H9 (cell line): ENCODE measurements around the gene SETDB1. TPM values are rescaled to one million over a fixed set of nuclear protein-coding genes. Genes with fewer than 3 reads are reported as not detected.

ENCODE experiments used
- DNase-seq: peaks from one replicate; pipeline ENCODE4 v3.0.0-alpha.2; 2017
- H2AFZ ChIP-seq: one replicate; pipeline ENCODE4 v1.6.1; 2013; ENCODE audit warnings: mild to moderate bottlenecking, low read length, control low read depth, moderate library complexity
- H2AK5ac ChIP-seq: 2 replicates; pipeline ENCODE4 v1.6.1; 2013; ENCODE audit warnings: low read length, control low read depth, mixed read lengths; ENCODE audit not compliant: insufficient read length
- H2BK120ac ChIP-seq: one replicate; pipeline ENCODE4 v1.6.1; 2013; ENCODE audit warnings: low read depth, mild to moderate bottlenecking, low read length, control low read depth, inconsistent platforms; ENCODE audit not compliant: poor library complexity, severe bottlenecking
- H2BK12ac ChIP-seq: 2 replicates; pipeline ENCODE4 v1.6.1; 2013; ENCODE audit warnings: low read length, control low read depth, mixed read lengths, low read depth; ENCODE audit not compliant: insufficient read length
- H2BK15ac ChIP-seq: 2 replicates; pipeline ENCODE4 v1.6.1; 2013; ENCODE audit warnings: low read depth, low read length, control low read depth
- H2BK20ac ChIP-seq: one replicate; pipeline ENCODE4 v1.6.1; 2013; ENCODE audit warnings: low read depth, mild to moderate bottlenecking, low read length, control low read depth, inconsistent platforms; ENCODE audit not compliant: poor library complexity, severe bottlenecking
- H2BK5ac ChIP-seq: 2 replicates; pipeline ENCODE4 v1.6.1; 2013; ENCODE audit warnings: low read length, control low read depth, mixed read lengths; ENCODE audit not compliant: insufficient read length
- H3K14ac ChIP-seq: 2 replicates; pipeline ENCODE4 v1.6.1; 2013; ENCODE audit warnings: low read length, control low read depth; ENCODE audit not compliant: insufficient read depth
- H3K18ac ChIP-seq: 2 replicates; pipeline ENCODE4 v1.6.1; 2013; ENCODE audit warnings: low read depth, mild to moderate bottlenecking, mixed read lengths, low read length, control low read depth; ENCODE audit not compliant: insufficient read length
- H3K23ac ChIP-seq: 2 replicates; pipeline ENCODE4 v1.6.1; 2013; ENCODE audit warnings: low read length, control low read depth, mixed read lengths, low read depth; ENCODE audit not compliant: insufficient read length
- H3K23me2 ChIP-seq: 2 replicates; pipeline ENCODE4 v1.6.1; 2013; ENCODE audit warnings: low read depth, mild to moderate bottlenecking, mixed read lengths, low read length, control low read depth; ENCODE audit not compliant: insufficient read length, poor library complexity, severe bottlenecking
- H3K27ac ChIP-seq: 2 replicates; pipeline ENCODE4 v1.5.1; 2013; ENCODE audit warnings: low read length, control low read depth, mixed read lengths, low read depth; ENCODE audit not compliant: insufficient read length
- H3K27me3 ChIP-seq: 2 replicates; pipeline ENCODE4 v1.6.1; 2013; ENCODE audit warnings: low read length, control low read depth, inconsistent platforms; ENCODE audit not compliant: insufficient read depth
- H3K4ac ChIP-seq: 2 replicates; pipeline ENCODE4 v1.6.1; 2013; ENCODE audit warnings: low read depth, mild to moderate bottlenecking, control low read depth, inconsistent platforms, low read length, moderate library complexity
- H3K4me1 ChIP-seq: 2 replicates; pipeline ENCODE4 v1.6.1; 2013; ENCODE audit warnings: low read length, control low read depth, inconsistent platforms; ENCODE audit not compliant: insufficient read depth
- H3K4me2 ChIP-seq: 2 replicates; pipeline ENCODE4 v1.6.1; 2013; ENCODE audit warnings: low read length, control low read depth, mixed read lengths; ENCODE audit not compliant: insufficient read length, insufficient read depth
- H3K56ac ChIP-seq: 2 replicates; pipeline ENCODE4 v1.6.1; 2013; ENCODE audit warnings: low read depth, mild to moderate bottlenecking, mixed read lengths, low read length, control low read depth; ENCODE audit not compliant: insufficient read length
- H3K79me1 ChIP-seq: 2 replicates; pipeline ENCODE4 v1.6.1; 2013; ENCODE audit warnings: low read depth, mild to moderate bottlenecking, moderate library complexity, low read length, control low read depth, inconsistent platforms; ENCODE audit not compliant: insufficient read depth, poor library complexity, severe bottlenecking
- H3K79me2 ChIP-seq: 2 replicates; pipeline ENCODE4 v1.6.1; 2013; ENCODE audit warnings: low read length, control low read depth, inconsistent platforms; ENCODE audit not compliant: insufficient read depth
- H3K9ac ChIP-seq: 2 replicates; pipeline ENCODE4 v1.6.1; 2013; ENCODE audit warnings: low read length, control low read depth, mixed read lengths; ENCODE audit not compliant: insufficient read length; ENCODE audit errors: extremely low read depth
- H3K9me3 ChIP-seq: one replicate; pipeline ENCODE4 v1.6.1; 2013; ENCODE audit warnings: low read depth, low read length, inconsistent platforms; ENCODE audit not compliant: control insufficient read depth
- H3T11ph ChIP-seq: one replicate; pipeline ENCODE4 v1.6.1; 2013; ENCODE audit warnings: mild to moderate bottlenecking, low read length, control low read depth, inconsistent platforms
- H4K20me1 ChIP-seq: one replicate; pipeline ENCODE4 v1.6.1; 2013; ENCODE audit not compliant: control insufficient read depth, insufficient read length, insufficient read depth
- H4K5ac ChIP-seq: 2 replicates; pipeline ENCODE4 v1.6.1; 2013; ENCODE audit warnings: low read depth, mild to moderate bottlenecking, mixed read lengths, low read length, control low read depth; ENCODE audit not compliant: insufficient read length
- H4K8ac ChIP-seq: replicated peaks from 2 replicates; pipeline ENCODE4 v1.6.1; 2013; ENCODE audit warnings: low read length, control low read depth, mixed read lengths, low read depth; ENCODE audit not compliant: insufficient read length
- H4K91ac ChIP-seq: 2 replicates; pipeline ENCODE4 v1.6.1; 2013; ENCODE audit warnings: low read depth, mild to moderate bottlenecking, moderate library complexity, mixed read lengths, low read length, control low read depth; ENCODE audit not compliant: insufficient read length
- H3K27ac Mint-ChIP-seq, 3 experiments: 2 replicates in 2 of 3; 3 replicates in 1 of 3; pipeline ENCODE4 v1.8.0; 2020 to 2021; ENCODE audit warnings: mixed read lengths in 3 of 3, mild to moderate bottlenecking in 1 of 3, moderate library complexity in 1 of 3
- H3K27me3 Mint-ChIP-seq: 2 replicates; pipeline ENCODE4 v1.8.0; 2021; ENCODE audit warnings: low read depth, mild to moderate bottlenecking, moderate library complexity, mixed read lengths
- H3K36me3 Mint-ChIP-seq, 3 experiments: 2 replicates in 2 of 3; 3 replicates in 1 of 3; pipeline ENCODE4 v1.8.0; 2020 to 2021; ENCODE audit warnings: low read depth in 3 of 3, mixed read lengths in 3 of 3; ENCODE audit not compliant: insufficient read depth in 1 of 3
- H3K4me1 Mint-ChIP-seq, 2 experiments: 2 replicates each; pipeline ENCODE4 v1.8.0; 2020; ENCODE audit warnings: mixed read lengths in 2 of 2
- H3K4me3 Mint-ChIP-seq, 2 experiments: 2 replicates in 1 of 2; 3 replicates in 1 of 2; pipeline ENCODE4 v1.8.0; 2020 to 2021; ENCODE audit warnings: mild to moderate bottlenecking in 2 of 2, mixed read lengths in 2 of 2, moderate library complexity in 1 of 2
- H3K9me3 Mint-ChIP-seq, 2 experiments: 2 replicates in 1 of 2; 3 replicates in 1 of 2; pipeline ENCODE4 v1.8.0; 2020; ENCODE audit warnings: mild to moderate bottlenecking in 2 of 2, mixed read lengths in 2 of 2, moderate library complexity in 1 of 2
- WGBS: extraction: QIAGEN DNeasy Blood & Tissue Kit; methylation state at CpG from one replicate; pipeline ENCODE4 v1.1.7; 2013; ENCODE audit warnings: missing lambda C conversion rate, low lambda C conversion rate, mixed read lengths; ENCODE audit not compliant: insufficient read length; ENCODE audit errors: extremely low coverage; 5-methylcytosine and 5-hydroxymethylcytosine counted together
- total RNA-seq: library from RNA; stranded (reverse); gene quantifications from 2 replicates; pipeline ENCODE4 v1.2.1, GENCODE V29; 2021
- TF ChIP-seq, protein P1 (sequence below): fragments of 200-600 bp; sonication (generic); conservative IDR thresholded peaks from 3 replicates; pipeline ENCODE4 v1.8.0; 2021; ENCODE audit warnings: antibody characterized with exemption, mild to moderate bottlenecking

Gene SETDB1
- total RNA-seq, 1 experiment from 2014 or later: 62.1 TPM

GRCh38 chr1:151005729-151006319 is 79.7 kb downstream of the SETDB1 start:
- H3K14ac ChIP-seq: no peak overlapping the region
- no peak overlapping the region for H3K9ac ChIP-seq
- Mint-ChIP-seq H3K9me3 (no peaks in the 10 kb centered on the region; a peak in 2 of 5 replicates), H3K36me3 (peaks cover 0 to 4% (median 0%) of the 10 kb centered on the region in 3 experiments; a peak in 1 of 7 replicates), H3K27ac (peak overlapping the region in 2 of 3 experiments; percentile 97 to 98; a peak in 5 of 7 replicates), H3K27me3 (no peaks in the 10 kb centered on the region; the same call in 1 of the 2 replicates), H3K4me3 (peak overlapping the region; percentile 67 to 99), H3K4me1 (peaks cover 35 to 44% of the 10 kb centered on the region in 2 experiments)
- no peak overlapping the region for H3K23ac ChIP-seq
- peaks cover 13% of the 10 kb centered on the region for H3K23me2 ChIP-seq
- no peaks in the 10 kb centered on the region for H3K79me1 ChIP-seq
- no peak overlapping the region for H2BK120ac ChIP-seq
- H2AFZ ChIP-seq: no peak overlapping the region
- H3K4me1 ChIP-seq: peaks cover 5% of the 10 kb centered on the region; the same call in 1 of the 2 replicates
- no peak overlapping the region for H3K27ac ChIP-seq
- no peak overlapping the region for H2AK5ac ChIP-seq
- no peak overlapping the region for H3K18ac ChIP-seq
- H2BK12ac ChIP-seq: no peak overlapping the region
- no peaks in the 10 kb centered on the region for H3K9me3 ChIP-seq
- no peak overlapping the region for H4K5ac ChIP-seq
- H3K4me2 ChIP-seq: peak overlapping the region; percentile 58
- no peak overlapping the region for H4K8ac ChIP-seq
- no peaks in the 10 kb centered on the region for H4K20me1 ChIP-seq
- no CpG with 5 or more reads among the region's 4 CpGs for whole genome bisulfite sequencing
- no peak overlapping the region for H2BK5ac ChIP-seq
- H3K4ac ChIP-seq: no peak overlapping the region
- no peak overlapping the region for H3K56ac ChIP-seq
- TF ChIP-seq, protein P1, sequence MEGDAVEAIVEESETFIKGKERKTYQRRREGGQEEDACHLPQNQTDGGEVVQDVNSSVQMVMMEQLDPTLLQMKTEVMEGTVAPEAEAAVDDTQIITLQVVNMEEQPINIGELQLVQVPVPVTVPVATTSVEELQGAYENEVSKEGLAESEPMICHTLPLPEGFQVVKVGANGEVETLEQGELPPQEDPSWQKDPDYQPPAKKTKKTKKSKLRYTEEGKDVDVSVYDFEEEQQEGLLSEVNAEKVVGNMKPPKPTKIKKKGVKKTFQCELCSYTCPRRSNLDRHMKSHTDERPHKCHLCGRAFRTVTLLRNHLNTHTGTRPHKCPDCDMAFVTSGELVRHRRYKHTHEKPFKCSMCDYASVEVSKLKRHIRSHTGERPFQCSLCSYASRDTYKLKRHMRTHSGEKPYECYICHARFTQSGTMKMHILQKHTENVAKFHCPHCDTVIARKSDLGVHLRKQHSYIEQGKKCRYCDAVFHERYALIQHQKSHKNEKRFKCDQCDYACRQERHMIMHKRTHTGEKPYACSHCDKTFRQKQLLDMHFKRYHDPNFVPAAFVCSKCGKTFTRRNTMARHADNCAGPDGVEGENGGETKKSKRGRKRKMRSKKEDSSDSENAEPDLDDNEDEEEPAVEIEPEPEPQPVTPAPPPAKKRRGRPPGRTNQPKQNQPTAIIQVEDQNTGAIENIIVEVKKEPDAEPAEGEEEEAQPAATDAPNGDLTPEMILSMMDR: no peak
- H3T11ph ChIP-seq: no peak overlapping the region
- no peak for DNase-seq
- no peaks in the 10 kb centered on the region; the same call in 1 of the 2 replicates for H3K79me2 ChIP-seq
- no peak overlapping the region for H2BK20ac ChIP-seq
- H3K27me3 ChIP-seq: no peaks in the 10 kb centered on the region
- H2BK15ac ChIP-seq: no peak overlapping the region
- no peak overlapping the region for H4K91ac ChIP-seq
